GM19193 (cell line): ENCODE data around the gene RIMKLA.

ENCODE experiments used
- POLR2A ChIP-seq: IDR thresholded peaks from 4 replicates; pipeline ENCODE4 v1.6.1; 2011; ENCODE audit not compliant: insufficient read depth, insufficient read length; ENCODE audit errors: extremely low read depth

Gene RIMKLA

GRCh38 chr1:42380586-42381279 is at the start of gene RIMKLA:
Gene RIMKLA (plus strand): TSS chr1:42380792. CDS start chr1:42380935, 143 bp downstream.
- TF ChIP-seq POLR2A, result no peak

GRCh38 chr1:42332877-42333276 is 47.7 kb upstream of the RIMKLA start:
- TF ChIP-seq POLR2A, result no peak

DNA sequence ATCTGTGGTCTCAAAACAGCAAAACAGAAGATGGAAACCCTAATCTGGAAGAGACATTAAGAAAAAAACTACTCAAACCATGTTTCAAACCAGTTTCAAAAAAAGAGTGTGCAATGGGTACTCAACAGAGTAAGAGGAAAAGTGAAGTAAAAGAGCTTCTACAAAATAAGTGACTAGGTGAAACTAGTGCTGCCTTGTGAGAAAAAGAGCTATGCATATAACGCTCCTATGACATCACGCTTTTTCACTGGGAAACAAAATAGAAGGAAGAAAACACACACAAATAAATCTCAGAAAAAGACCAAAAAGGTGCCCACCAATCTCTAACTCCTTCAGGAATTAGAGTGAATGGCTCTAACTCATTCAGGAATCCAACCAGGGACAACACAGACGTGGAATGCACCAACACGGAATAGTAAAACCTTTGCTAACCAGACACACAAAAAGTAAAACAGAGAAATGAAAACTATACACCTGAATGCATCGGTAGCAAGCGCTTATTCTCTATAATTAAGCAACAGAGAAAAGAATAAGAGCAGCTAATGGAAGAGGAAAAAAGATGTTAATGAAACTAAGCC is 46.8 kb upstream of the RIMKLA start:
- TF ChIP-seq POLR2A, result no peak

DNA sequence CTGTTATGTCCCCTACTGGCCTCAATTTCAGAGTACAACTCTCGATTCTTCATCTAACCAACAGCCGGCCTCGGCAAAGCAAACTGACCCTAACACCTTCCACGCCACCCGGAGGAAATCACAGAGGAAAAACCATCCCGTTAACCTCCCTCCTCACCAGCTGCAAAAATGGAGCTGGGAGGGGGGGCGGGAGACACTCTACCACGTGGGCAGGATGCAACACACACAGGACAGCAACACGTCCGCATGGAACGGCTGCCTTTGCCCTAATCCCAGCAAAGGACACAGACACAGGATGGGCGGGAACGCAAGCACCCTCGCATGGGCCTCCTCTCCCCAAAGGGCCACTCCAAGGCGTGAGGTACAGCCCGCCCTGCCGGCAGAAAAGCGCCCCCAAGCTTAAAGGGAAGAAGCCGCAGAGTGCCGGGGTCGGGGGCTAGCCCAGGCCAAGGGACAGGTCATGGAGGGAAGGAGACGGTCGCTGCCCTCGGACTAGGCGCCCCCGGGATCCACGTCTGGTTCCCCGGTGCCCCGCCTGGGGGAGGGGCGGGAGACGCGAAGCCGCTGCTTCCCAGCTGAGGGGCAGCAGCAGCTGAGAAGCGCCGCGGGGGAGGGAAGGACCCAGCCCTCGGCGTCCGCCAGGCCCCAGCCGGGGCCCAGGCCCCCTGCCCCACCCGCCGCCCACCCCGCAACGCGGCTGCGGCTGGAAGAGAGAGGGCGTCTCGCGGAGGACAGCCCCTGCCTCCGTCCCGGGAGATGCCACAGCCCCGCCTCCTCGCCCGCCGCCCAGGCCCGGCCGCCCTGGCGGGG is 46.1 kb upstream of the RIMKLA start:
- no peak for TF ChIP-seq POLR2A

- TF ChIP-seq POLR2A, result peak; percentile 96
Observed at GRCh38 chr1:42335050-42335808, 45.4 kb upstream of the RIMKLA start, which contains the start of gene FOXJ3. Gene FOXJ3 (minus strand): TSS chr1:42335235. CDS start chr1:42311093, 24,142 bp downstream.

DNA sequence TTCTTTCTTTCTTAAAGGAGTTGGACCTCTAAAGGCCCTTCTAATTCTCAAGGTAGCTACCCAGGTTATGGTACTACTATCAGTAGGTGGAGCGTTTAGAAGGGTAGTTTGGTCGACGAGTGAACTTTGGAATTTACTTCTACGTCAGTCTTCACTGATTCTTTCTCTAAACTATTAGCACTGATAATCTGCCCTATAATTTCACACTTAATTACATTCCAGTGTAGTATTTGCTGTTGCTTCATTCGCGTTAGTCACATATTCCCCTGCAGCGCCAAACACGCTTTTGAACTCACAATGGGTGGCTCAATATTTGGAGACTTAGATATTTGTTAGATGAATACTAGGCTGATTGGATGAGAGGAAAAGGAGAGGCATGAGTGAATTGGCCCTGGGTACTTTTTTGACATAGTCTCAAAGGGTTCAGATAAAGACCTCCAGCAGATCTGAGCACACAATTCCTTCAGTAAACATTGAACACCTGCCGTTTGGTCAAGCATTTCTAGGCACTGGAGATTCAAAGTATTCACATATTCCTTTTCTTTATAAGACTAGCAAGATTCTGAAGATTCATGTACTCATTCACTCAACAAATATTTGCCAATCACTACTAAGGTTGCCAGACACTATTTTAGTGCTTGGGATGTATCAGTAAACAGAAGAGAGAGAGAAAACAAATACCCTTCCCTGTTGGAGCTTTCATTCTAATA is 44.6 kb upstream of the RIMKLA start:
- no peak for TF ChIP-seq POLR2A

DNA sequence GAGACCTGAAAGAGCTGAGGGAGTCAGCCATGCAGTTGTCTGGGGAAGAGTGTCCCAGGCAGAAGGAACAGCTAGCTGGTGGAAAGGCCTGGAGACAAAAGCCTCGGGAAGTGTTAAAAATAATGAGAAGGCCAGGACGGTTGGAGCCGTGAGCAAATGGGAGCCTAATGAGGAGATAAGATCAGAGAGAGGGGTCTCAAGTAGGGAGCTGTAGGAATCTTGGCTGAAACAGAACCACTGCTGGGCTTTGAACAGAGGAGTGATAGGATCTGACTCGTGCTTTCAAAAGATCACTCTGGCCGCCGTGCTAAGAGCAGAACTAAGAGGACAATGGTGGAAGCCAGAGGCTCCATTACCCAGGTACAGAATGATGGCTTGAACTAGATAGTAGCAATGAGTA is 43.6 kb upstream of the RIMKLA start:
- TF ChIP-seq POLR2A, result no peak

- TF ChIP-seq POLR2A, result no peak
Observed at GRCh38 chr1:42340093-42340492, 40.5 kb upstream of the RIMKLA start.

GRCh38 chr1:42340901-42341300 is 39.7 kb upstream of the RIMKLA start:
- TF ChIP-seq POLR2A, result no peak

DNA sequence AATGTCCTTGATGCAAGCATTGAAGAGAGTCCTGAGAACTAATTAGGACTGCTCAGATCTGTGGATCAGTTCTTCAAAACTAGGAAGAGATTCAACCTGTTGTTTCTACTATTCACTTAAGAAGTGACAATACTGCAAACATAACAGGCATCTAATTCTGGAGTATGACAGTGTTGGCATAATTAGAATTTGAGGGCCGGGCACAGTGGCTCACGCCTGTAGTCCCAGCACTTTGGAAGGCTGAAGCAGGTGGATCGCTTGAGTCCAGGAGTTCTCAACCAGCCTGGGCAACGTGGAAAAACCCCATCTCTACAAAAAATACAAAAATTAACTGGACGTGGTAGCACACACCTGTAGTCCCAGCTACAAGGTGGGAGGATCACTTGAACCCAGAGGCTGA is 37.5 kb upstream of the RIMKLA start:
- no peak for TF ChIP-seq POLR2A

DNA sequence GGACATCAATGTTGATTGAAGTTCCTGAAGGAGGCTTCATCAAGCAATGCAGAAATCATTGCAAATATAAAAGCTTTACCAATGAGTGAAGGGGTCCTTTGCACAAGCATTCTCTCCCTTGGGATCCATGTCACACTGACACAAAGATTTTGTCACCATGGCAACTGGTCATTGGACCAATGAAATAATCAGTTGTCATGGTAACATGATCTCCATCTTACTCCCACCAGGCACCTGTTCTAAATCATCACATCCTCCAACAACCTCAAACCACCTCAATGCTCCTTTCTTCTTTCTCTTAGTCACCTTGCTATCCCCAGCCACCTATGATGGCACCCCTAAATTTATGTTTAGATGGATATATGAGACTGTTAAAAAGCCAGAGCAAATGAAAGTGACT is 32.1 kb upstream of the RIMKLA start:
- TF ChIP-seq POLR2A, result no peak

DNA sequence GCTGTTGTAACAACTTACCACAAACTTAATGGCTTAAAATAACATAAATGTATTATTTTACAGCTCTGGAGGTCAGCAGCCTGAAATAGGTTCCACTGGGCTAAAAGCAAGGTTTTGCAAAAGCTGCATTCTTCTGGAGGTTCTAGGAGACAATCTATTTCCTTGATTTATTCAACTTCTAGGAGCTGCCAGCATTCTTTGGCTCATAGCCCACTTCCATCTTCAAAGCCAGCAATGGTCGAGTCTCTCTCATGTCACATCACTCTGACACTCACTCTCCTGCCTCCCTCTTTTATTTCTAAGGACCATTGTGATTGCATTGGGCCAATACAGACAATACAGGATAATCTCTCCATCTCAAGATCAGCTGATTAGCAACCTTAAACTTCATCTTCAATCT is 30.5 kb upstream of the RIMKLA start:
- TF ChIP-seq POLR2A, result no peak

DNA sequence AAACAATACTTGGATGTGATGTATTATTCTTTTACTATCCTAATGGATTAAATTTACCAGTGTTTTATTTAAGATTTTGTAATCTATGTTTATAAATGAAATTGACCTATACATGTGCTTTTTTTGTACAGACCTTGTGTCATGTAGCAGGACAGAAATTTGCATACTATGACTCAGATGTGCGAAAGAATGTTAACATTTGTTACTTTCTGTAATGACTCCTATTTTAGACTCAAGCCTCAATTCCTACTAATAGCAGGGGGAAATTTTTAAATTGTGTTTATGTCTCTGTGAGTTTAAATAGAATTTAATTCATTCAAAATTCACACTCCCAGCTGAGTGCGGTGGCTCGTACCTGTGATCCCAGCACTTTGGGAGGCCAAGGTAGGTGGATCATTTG is 21.8 kb upstream of the RIMKLA start:
- no peak for TF ChIP-seq POLR2A

DNA sequence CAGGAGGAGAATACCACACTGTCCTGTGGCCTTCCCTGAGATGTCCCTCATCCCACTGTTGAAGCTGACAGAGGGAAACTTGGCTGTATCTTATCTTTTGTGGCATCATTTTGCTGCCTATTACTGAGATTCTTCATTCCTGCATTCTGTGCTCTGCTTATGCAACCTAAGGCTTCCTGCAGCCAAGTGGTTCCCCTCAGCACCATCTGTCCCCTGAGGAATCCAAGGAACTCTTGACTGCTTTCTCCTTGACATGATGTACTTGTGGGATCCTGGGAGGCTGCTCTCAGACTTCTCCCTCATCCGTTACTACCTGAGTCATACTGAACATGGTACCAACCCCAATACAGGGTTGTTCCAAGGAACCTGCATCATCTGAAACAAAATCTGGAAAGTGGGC is 21.1 kb upstream of the RIMKLA start:
- TF ChIP-seq POLR2A, result no peak
